ENCODE results near the gene TARS3.

The TARS3 gene

DNA sequence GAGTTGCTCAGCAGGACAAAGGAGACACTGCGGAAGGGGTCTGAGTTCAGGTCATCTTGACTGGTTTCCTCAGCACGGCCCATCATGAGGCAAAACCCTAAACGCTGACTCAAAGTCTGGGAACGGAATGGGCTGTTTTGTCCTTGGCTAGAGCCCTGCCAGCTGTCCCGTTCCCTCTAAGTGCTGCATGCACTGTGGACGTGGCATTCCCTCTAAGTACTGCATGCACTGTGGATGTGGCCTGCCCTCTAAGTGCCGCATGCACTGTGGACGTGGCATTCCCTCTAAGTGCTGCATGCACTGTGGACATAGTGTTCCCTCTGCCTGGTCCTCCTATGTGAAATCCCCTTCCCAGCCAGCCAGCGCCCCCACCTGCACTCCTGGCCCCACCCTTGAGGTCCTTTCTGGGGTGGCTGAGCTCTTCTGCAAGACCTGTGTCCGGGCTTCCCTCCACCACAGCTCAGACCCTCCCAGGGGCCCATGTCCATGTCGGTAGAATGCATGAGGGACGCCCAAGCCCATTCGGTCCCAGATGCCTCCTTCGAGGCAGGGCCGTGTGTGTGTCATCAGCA, 108.8 kb downstream of the TARS3 start:
- H3K4me1 ChIP-seq (ENCODE audit: insufficient read depth, low read length) = no peaks in the 10 kb centered on the region
- H3K36me3 ChIP-seq (ENCODE audit: insufficient read depth, low read length) = no peaks in the 10 kb centered on the region
- no peak overlapping the region for H3K4me2 ChIP-seq (ENCODE audit: insufficient read depth, low read length)
- no peaks in the 10 kb centered on the region for H3K27me3 ChIP-seq (ENCODE audit: insufficient read depth, low read length, poor library complexity)
- no peak for DNase-seq
- H3K4me3 ChIP-seq (ENCODE audit: low read depth in 1 of 2, low read length in 2 of 2) = no peak overlapping the region
- no peak overlapping the region for H2AFZ ChIP-seq (ENCODE audit: low read depth, low read length)
- ATAC-seq (ENCODE audit: insufficient read depth, low read depth) = no peak
- no peaks in the 10 kb centered on the region for H4K20me1 ChIP-seq (ENCODE audit: insufficient read depth, low read length)
- H3K9me3 ChIP-seq (ENCODE audit: insufficient read depth, low read length, severe bottlenecking) = no peaks in the 10 kb centered on the region
- H3K79me2 ChIP-seq (ENCODE audit: insufficient read depth, low read length) = no peaks in the 10 kb centered on the region
- H3K27ac ChIP-seq (ENCODE audit: low read length) = no peak overlapping the region
- H3K9ac ChIP-seq (ENCODE audit: low read depth, low read length) = no peak overlapping the region
- TF ChIP-seq EZH2 (IDR thresholded peaks at IDR 0.05; ENCODE audit: borderline replicate concordance, low read depth, low read length, severe bottlenecking) (no peak), CTCF (IDR thresholded peaks at IDR 0.05; ENCODE audit: borderline replicate concordance, extremely low read depth, low read length, poor library complexity, severe bottlenecking) (no peak)

DNA sequence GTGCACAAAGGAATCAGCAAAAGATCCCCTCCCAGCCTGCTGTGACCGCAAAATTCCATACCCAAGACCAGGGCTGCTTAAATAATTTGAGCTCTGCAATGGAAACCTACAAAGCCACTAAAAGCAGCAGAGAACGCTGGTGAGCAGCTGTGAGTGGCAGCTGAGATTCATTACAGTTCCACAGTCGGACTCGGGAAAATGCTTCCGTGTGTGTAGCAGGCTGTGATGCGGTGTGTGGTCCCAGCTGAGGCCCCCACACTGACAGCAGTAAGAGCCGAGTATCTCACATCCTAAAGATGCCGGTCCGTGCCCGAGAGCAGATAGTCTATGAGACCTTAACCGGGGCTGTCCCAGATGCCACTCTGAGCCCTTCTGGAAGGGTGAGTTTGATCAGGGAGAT, 109.5 kb downstream of the TARS3 start:
- no peak for TF ChIP-seq EZH2 (IDR thresholded peaks at IDR 0.05; ENCODE audit: borderline replicate concordance, low read depth, low read length, severe bottlenecking)
- TF ChIP-seq CTCF (IDR thresholded peaks at IDR 0.05; ENCODE audit: borderline replicate concordance, extremely low read depth, low read length, poor library complexity, severe bottlenecking) = no peak
- H3K4me3 ChIP-seq (ENCODE audit: low read depth in 1 of 2, low read length in 2 of 2) = no peak overlapping the region

GRCh38 chr15:101614001-101614585, 110.2 kb downstream of the TARS3 start:
- DNase-seq = no peak
- H3K4me3 ChIP-seq (ENCODE audit: low read depth in 1 of 2, low read length in 2 of 2) = no peak overlapping the region
- TF ChIP-seq EZH2 (IDR thresholded peaks at IDR 0.05; ENCODE audit: borderline replicate concordance, low read depth, low read length, severe bottlenecking) (no peak), CTCF (IDR thresholded peaks at IDR 0.05; ENCODE audit: borderline replicate concordance, extremely low read depth, low read length, poor library complexity, severe bottlenecking) (no peak)
- no peaks in the 10 kb centered on the region for H4K20me1 ChIP-seq (ENCODE audit: insufficient read depth, low read length)
- H3K4me2 ChIP-seq (ENCODE audit: insufficient read depth, low read length) = no peak overlapping the region
- H3K27me3 ChIP-seq (ENCODE audit: insufficient read depth, low read length, poor library complexity) = no peaks in the 10 kb centered on the region
- H3K27ac ChIP-seq (ENCODE audit: low read length) = no peak overlapping the region
- no peaks in the 10 kb centered on the region for H3K4me1 ChIP-seq (ENCODE audit: insufficient read depth, low read length)
- H3K9ac ChIP-seq (ENCODE audit: low read depth, low read length) = no peak overlapping the region
- ATAC-seq (ENCODE audit: insufficient read depth, low read depth) = no peak
- H3K9me3 ChIP-seq (ENCODE audit: insufficient read depth, low read length, severe bottlenecking) = no peaks in the 10 kb centered on the region
- H3K79me2 ChIP-seq (ENCODE audit: insufficient read depth, low read length) = no peaks in the 10 kb centered on the region
- no peak overlapping the region for H2AFZ ChIP-seq (ENCODE audit: low read depth, low read length)
- H3K36me3 ChIP-seq (ENCODE audit: insufficient read depth, low read length) = no peaks in the 10 kb centered on the region

More for the DNA sequence above, 109.5 kb downstream of the TARS3 start:
- ATAC-seq (ENCODE audit: insufficient read depth, low read depth) (no peak), DNase-seq (no peak)
- no peak overlapping the region for H3K9ac ChIP-seq (ENCODE audit: low read depth, low read length)
- H3K36me3 ChIP-seq (ENCODE audit: insufficient read depth, low read length) = no peaks in the 10 kb centered on the region
- no peaks in the 10 kb centered on the region for H3K4me1 ChIP-seq (ENCODE audit: insufficient read depth, low read length)
- H4K20me1 ChIP-seq (ENCODE audit: insufficient read depth, low read length) = no peaks in the 10 kb centered on the region
- H3K27me3 ChIP-seq (ENCODE audit: insufficient read depth, low read length, poor library complexity) = no peaks in the 10 kb centered on the region
- H3K79me2 ChIP-seq (ENCODE audit: insufficient read depth, low read length) = no peaks in the 10 kb centered on the region
- no peaks in the 10 kb centered on the region for H3K9me3 ChIP-seq (ENCODE audit: insufficient read depth, low read length, severe bottlenecking)
- H3K27ac ChIP-seq (ENCODE audit: low read length) = no peak overlapping the region
- no peak overlapping the region for H2AFZ ChIP-seq (ENCODE audit: low read depth, low read length)
- H3K4me2 ChIP-seq (ENCODE audit: insufficient read depth, low read length) = no peak overlapping the region

All from DND-41 (cell line).